HEK293 (cell line): ENCODE measurements around the gene MMP14.

Source experiments
- KLF10 ChIP-seq: fragments of 450-650 bp; IDR thresholded peaks from 2 replicates; pipeline ENCODE4 v1.5.1; 2018; ENCODE audit warnings: missing biosample characterization, mild to moderate bottlenecking, missing genetic modification characterization
- ZBTB1 ChIP-seq: fragments of 450-650 bp; formaldehyde crosslinking; IDR thresholded peaks from 2 replicates; pipeline ENCODE4 v1.5.1; 2016; ENCODE audit warnings: missing biosample characterization, missing genetic modification characterization
- ZBTB8A ChIP-seq: fragments of 450-650 bp; formaldehyde crosslinking; IDR thresholded peaks from 2 replicates; pipeline ENCODE4 v1.5.1; 2016; ENCODE audit warnings: missing biosample characterization, missing genetic modification characterization
- ZNF138 ChIP-seq: fragments of 450-650 bp; formaldehyde crosslinking; IDR thresholded peaks from 2 replicates; pipeline ENCODE4 v1.5.1; 2016; ENCODE audit warnings: missing biosample characterization, missing genetic modification characterization, borderline replicate concordance
- ZNF404 ChIP-seq: fragments of 450-650 bp; formaldehyde crosslinking; IDR thresholded peaks from 2 replicates; pipeline ENCODE4 v1.5.1; 2017; ENCODE audit warnings: missing biosample characterization, missing genetic modification characterization
- ZNF423 ChIP-seq: fragments of 450-650 bp; formaldehyde crosslinking; IDR thresholded peaks from 2 replicates; pipeline ENCODE4 v1.5.1; 2016; ENCODE audit warnings: missing biosample characterization, missing genetic modification characterization
- ZNF530 ChIP-seq: fragments of 450-650 bp; formaldehyde crosslinking; IDR thresholded peaks from 2 replicates; pipeline ENCODE4 v1.5.1; 2016; ENCODE audit warnings: low read depth, missing biosample characterization, missing genetic modification characterization
- TF ChIP-seq, protein P1 (sequence below): fragments of 450-650 bp; formaldehyde crosslinking; IDR thresholded peaks from 2 replicates; pipeline ENCODE4 v1.5.1; 2016; ENCODE audit warnings: missing biosample characterization, missing genetic modification characterization
- TF ChIP-seq, protein P2 (sequence below): fragments of 450-650 bp; formaldehyde crosslinking; IDR thresholded peaks from 2 replicates; pipeline ENCODE4 v1.5.1; 2016; ENCODE audit warnings: missing biosample characterization, missing genetic modification characterization

DNA sequence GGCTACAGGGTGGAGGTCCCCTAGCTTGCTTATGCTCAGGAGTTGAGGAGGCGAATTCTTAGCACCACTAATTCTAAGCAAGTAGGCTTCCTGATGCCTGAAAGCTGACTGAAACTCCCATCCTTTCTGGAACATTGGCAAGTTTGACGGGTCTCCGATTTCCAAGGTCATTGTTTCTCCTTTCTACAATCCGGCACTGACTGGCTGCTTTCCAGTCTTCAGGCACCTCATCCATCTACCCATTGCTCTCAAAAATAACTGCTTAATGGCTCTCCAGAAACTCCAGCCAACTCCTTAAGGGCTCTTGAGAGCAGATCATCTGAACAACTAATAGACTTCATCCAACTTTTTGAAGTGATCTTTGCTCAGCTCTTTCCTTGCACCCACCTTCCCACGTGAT lies 60.0 kb downstream of the MMP14 start:
- TF ChIP-seq ZNF138 (tag by site-specific recombination) = no peak
- TF ChIP-seq ZNF530 = no peak
- TF ChIP-seq, protein P1, sequence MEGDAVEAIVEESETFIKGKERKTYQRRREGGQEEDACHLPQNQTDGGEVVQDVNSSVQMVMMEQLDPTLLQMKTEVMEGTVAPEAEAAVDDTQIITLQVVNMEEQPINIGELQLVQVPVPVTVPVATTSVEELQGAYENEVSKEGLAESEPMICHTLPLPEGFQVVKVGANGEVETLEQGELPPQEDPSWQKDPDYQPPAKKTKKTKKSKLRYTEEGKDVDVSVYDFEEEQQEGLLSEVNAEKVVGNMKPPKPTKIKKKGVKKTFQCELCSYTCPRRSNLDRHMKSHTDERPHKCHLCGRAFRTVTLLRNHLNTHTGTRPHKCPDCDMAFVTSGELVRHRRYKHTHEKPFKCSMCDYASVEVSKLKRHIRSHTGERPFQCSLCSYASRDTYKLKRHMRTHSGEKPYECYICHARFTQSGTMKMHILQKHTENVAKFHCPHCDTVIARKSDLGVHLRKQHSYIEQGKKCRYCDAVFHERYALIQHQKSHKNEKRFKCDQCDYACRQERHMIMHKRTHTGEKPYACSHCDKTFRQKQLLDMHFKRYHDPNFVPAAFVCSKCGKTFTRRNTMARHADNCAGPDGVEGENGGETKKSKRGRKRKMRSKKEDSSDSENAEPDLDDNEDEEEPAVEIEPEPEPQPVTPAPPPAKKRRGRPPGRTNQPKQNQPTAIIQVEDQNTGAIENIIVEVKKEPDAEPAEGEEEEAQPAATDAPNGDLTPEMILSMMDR (tag by site-specific recombination) = no peak
- TF ChIP-seq ZNF423 (tag by site-specific recombination) = no peak
- TF ChIP-seq, protein P2, sequence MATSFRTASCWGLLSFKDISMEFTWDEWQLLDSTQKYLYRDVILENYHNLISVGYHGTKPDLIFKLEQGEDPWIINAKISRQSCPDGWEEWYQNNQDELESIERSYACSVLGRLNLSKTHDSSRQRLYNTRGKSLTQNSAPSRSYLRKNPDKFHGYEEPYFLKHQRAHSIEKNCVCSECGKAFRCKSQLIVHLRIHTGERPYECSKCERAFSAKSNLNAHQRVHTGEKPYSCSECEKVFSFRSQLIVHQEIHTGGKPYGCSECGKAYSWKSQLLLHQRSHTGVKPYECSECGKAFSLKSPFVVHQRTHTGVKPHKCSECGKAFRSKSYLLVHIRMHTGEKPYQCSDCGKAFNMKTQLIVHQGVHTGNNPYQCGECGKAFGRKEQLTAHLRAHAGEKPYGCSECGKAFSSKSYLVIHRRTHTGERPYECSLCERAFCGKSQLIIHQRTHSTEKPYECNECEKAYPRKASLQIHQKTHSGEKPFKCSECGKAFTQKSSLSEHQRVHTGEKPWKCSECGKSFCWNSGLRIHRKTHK (tag by site-specific recombination) = no peak
- TF ChIP-seq ZBTB1 (tag by site-specific recombination) = no peak
- no peak for TF ChIP-seq ZBTB8A (tag by site-specific recombination)
- no peak for TF ChIP-seq KLF10 (tag by site-specific recombination)
- TF ChIP-seq ZNF404 (tag by site-specific recombination) = no peak
